ENCODE measurements around the gene NXPH3.

NXPH3 gene

GRCh38 chr17:49596613-49597244 is 21.1 kb downstream of the NXPH3 start:
- no peak for DNase-seq

- no peak for DNase-seq
These were observed 21.8 kb downstream of the NXPH3 start for GRCh38 chr17:49597436-49597835.

- DNase-seq, result no peak
These were observed 22.4 kb downstream of the NXPH3 start for GRCh38 chr17:49597928-49598655.

DNA sequence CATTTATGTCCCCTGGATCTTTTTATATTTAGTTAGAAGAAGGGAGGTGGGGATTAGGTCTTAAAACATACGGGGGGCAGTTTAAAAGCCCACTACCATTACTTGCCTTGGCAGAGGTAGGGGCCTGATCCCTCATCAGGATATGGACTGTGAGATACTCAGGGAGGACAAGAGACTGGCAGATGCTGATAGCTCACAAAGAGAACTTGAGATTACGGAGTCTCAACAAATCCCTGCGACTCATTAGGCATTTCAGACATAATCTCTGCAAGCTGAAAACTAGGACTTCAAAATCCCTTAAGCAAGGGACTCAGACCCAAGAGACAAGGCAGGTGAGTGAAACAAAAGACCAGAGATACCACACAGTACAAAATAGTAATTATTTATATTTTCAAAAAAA is 23.2 kb downstream of the NXPH3 start:
- no peak for DNase-seq

GRCh38 chr17:49600949-49601348 is 25.3 kb downstream of the NXPH3 start:
- DNase-seq, result no peak

DNA sequence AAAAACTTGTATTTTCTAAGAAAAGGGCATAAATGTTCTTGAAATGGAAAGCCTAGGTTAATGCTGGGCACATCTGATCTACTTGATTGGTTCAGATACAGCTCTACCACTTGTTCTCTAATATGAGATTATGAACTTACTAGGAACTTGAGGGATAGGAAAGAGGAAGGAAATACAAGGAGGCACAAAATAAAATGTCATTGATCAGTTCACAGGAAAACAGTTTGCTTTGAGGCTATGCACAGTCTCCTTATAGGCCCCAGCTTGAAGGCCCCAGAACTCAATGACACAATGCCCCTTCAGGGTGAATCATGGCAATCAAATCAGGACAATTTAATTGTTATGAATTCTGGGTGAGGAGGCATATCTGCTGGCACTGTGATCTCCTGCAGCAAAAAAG is 27.1 kb downstream of the NXPH3 start:
- DNase-seq, result no peak

DNA sequence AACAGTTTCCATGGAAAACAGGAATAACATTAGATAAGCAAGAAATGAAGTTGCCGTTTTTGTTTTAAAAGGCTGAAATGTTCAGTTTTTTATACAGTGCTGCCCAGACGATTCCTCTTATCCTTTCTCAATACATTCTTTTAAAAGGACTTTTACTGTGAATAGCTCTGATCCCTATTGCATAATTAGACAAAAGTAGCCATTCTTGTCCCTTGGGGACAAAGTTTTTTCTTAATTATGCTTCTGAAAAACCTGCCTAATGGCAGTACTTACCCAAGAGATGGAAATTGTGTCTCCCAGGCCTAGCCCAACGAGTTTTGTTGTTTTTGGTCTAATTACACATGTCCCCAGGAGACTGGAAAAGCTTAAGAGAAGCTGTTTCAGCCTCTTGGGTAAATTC is 27.6 kb downstream of the NXPH3 start:
- DNase-seq, result no peak

- DNase-seq, result no peak
These were observed 28.0 kb downstream of the NXPH3 start for GRCh38 chr17:49603720-49604119.

DNA sequence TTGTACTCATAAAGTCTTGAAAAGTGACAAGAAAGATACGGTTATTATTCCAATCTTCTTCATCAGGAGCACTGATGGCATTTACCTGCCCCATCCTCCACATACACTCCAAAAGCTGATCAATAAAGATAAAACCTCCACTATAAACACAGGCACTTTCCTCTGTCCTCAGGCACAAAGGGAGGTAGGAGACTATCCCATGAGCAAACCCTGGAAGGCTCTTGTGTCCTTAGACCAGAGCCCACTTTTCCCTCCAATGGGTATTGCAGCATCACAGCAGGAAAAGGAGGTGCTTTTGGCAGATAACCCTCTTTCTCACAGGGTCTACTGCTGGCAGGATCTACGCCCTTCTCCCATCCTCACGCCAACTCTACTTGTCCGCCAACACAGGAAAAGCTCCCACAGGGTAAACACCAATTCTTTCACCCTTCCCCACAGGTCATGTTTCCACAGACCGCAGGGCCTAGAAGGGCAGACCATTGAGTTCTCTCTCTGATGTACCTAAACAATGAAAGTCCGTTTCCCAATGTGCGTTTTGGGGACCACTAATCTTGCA is 28.7 kb downstream of the NXPH3 start:
- DNase-seq, result no peak

DNA sequence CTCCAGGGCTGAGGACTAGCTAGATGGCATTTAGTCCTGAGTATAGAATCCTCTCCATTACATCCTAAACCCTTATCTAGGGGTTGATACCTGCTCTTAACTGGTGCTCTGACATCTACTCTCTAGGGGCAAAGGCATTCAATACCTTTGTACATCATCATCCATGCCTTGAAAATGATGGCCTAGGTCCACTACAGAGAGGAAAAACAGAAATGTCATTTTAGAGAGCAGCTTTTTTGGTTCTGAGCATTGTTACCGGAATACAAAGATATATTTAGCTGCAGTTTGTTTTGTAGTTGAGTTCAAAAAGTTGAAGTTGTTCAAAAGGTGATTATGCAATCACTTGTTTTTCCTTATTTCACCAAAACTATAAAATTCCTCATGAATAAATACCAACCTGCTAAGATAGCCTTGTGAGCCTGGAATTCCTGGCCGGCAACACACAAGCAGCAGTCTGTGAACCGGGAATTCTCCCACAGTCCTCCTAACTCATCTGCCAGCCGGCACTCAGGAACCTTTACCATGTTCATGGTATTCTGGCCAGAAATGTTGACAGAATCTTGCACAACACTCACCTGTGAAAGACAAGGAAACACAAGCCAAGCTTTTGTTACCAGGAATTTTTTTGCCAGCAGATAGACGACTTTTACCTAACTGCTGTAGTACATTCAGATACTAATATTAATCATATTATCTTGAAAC is 35.4 kb downstream of the NXPH3 start:
- no peak for DNase-seq

DNA sequence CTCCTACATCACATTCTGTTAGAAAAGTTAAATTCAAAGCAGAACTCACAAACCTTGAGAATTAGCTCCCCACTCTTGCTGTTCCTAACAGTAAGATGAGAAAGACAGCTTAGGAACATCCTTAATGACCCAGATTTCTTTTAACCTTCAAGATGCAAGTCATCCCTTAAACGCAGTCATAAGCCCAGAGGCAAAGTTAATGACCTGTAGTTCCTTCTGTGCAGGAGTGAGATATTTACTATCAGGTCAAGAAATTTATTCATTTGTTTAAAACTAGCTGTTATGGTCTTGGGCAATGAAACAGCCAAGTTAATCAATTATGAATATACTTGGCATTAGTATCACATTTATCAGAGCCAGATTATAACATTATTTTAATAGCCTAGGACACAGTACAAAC is 37.1 kb downstream of the NXPH3 start:
- DNase-seq, result no peak

DNA sequence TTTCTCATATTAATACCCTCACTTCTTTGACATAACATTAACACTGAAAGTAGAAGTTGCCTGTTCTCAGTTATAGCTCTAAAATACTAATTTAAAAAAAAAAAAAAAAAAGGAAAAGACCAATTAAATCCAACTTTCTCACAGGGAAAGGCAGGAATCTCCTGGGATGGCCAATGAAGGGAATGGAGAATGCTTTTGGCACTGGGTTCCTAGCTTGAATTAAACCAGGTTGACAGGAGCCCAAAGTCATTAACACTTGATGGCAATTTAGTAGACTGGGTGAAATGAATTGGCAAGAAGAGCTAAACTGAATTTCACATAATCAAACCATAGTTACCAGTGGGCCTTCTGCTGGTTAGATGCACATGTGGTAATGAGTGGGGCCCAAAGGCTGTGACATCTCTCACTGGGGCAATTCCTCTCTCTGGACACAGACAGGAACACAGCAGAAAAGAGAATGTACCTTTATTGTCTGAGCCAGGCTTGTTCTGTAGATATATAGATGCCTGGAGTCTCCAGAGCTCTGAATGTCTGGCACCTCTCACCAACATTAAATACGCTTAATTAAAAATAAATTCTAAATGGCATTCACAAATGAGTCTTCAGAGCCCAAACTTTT is 37.6 kb downstream of the NXPH3 start:
- DNase-seq, result no peak

- no peak for DNase-seq
These were observed 40.4 kb downstream of the NXPH3 start for GRCh38 chr17:49616086-49616485.

DNA sequence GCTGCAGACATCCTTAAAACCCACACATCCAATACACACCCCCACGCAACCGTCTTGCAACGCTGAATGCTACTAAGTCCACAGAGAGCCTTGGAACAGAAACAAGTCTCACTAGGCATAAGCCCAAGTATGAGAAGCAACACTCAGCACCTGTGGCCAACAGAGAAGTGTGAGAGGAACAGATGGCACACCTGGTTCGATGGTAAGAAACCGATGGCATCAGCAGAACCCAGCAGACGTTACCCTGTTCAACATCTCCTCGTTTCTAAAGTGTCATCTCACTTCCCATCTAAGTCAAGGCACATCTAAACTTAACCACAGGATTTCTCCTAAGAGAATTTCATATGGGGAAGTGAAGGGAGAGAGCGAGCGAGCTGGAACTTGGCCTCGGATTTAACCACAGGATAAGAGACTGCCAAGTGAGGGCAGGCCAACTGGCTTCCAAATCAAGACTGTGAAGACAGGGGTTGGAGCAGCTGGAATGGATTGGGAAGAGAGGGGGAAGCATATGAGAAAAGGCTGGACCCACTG is 41.0 kb downstream of the NXPH3 start:
- no peak for DNase-seq

GRCh38 chr17:49618028-49618611 is 42.4 kb downstream of the NXPH3 start:
- peak in 1 of 2 experiments; percentile 0 for DNase-seq

- DNase-seq, result no peak
These were observed 45.7 kb downstream of the NXPH3 start for GRCh38 chr17:49621420-49621819.

- DNase-seq, result no peak
These were observed 46.4 kb downstream of the NXPH3 start for GRCh38 chr17:49621946-49622529.

GRCh38 chr17:49624896-49625295 is 49.2 kb downstream of the NXPH3 start:
- DNase-seq, result no peak

DNA sequence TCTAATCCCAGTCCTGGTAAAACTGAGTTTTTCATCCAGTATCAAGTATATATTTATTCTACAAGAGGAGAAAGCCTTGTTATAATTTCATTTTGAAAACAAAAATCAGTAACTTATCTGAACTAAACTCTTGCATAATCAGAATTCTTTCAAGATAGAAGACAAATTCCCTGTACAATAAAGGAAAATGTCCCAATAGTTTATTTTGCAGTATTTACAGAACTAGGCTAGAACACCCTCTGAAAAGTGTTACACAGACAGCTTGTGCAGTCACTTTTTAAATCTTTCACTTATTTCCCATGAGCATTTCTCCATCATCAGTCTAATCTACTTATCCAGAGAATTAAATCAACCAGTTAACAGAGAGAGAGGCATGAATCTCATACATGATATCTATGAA is 53.8 kb downstream of the NXPH3 start:
- no peak for DNase-seq

DNA sequence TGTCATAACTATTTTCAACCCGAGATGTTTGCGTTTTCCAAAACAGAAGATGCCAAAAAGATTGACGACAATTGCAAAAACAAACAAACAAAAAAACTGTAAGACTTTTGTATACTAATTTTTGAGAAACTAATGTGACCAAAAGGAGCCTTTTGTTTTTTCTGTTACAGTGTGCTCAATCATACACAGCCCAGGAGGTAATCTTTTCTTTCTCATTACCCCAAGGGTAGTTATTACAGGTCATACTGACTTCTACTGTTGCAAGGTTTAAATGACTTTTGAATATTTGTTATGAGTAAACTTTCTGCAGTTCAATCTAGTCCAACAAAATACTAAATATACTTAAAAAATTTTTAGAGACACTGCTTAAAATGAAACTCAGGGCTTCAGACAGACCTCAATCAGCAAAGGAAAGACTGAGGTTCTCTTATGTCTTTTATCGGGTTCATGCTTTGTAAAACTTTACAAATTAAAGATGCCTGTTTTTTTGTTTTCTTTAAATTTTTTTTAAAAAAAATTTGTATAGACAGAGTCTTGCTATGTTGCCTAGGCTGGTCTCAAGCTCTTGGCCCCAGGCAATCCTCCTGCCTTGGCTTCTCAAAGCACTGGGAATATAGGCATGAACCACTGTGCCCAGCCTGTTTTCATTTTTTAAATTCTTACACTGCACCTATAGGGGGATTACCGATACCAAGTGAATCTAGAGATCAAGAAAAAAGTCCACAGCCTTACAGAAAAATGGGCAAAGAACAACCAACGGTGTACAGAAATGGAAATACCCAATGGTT is 54.6 kb downstream of the NXPH3 start:
- no peak for DNase-seq

GRCh38 chr17:49631496-49631895 is 55.8 kb downstream of the NXPH3 start:
- DNase-seq, result no peak
